ENCODE measurements around the gene C1orf87. TPM values are rescaled to one million over a fixed set of nuclear protein-coding genes. Genes with fewer than 3 reads are reported as not detected.

C1orf87 gene
- total and polyA plus RNA-seq, 2 donors (not counting 3 experiments of a cell fraction or from before 2014, with no cell fraction given): not detected

DNA sequence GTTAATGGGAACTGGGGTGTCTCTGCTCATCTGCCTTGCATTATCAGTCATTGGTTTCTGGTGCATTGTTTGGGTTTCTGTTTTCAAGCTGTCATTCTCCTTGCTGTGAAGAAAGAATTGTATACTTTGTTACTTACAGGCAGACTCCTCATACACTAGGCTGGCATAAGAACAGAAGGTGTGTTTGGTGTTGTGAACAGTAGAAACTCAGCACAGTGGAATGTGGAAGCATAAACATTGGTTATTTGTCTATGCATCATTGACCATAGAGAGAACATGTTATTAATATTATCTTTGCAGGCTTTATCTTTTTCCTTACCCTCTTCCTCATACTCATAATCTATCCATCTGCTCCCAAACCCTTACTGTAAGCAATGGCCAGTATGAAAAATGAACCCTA lies 18.2 kb downstream of the C1orf87 start:
- POLR2A ChIA-PET: no interaction called here
- no TSS peak for BruUV-seq (replicated peaks)
- H3K4me2 ChIP-seq (ENCODE audit: insufficient read depth, low read length): no peak overlapping the region
- no peaks in the 10 kb centered on the region for H3K4me1 ChIP-seq (ENCODE audit: control insufficient read depth, extremely low read depth, insufficient read depth, low read length)
- H3K27me3 ChIP-seq (ENCODE audit: control insufficient read depth in 2 of 2, insufficient read depth in 2 of 2, low read length in 2 of 2): no peaks in the 10 kb centered on the region
- no peak overlapping the region for H2AFZ ChIP-seq (ENCODE audit: low read depth, low read length)
- intact Hi-C loops (cut with micrococcal nuclease): no loop called here
- H3K9me1 ChIP-seq (replicated peaks; ENCODE audit: control insufficient read depth, extremely low read depth, insufficient read depth, low read length): no peaks in the 10 kb centered on the region
- H3K4me3 ChIP-seq (replicated peaks in 1 of 3; ENCODE audit: insufficient read depth in 1 of 3, low read depth in 1 of 3, low read length in 3 of 3): no peak overlapping the region
- H3K9ac ChIP-seq (replicated peaks; ENCODE audit: extremely low read depth, insufficient read depth, low read length): no peak overlapping the region
- no peaks in the 10 kb centered on the region for H3K9me3 ChIP-seq (replicated peaks; ENCODE audit: control insufficient read depth, insufficient read depth, low read length)
- CTCF ChIA-PET: no interaction called here
- FAIRE-seq: no peak
- no peaks in the 10 kb centered on the region for H4K20me1 ChIP-seq (replicated peaks; ENCODE audit: control insufficient read depth, extremely low read depth, insufficient read depth, low read length)
- DNase-seq (ENCODE audit: low read depth, low spot score): no peak
- H3K79me2 ChIP-seq (ENCODE audit: control insufficient read depth, insufficient read depth, low read length): no peaks in the 10 kb centered on the region
- TF ChIP-seq, protein P1, sequence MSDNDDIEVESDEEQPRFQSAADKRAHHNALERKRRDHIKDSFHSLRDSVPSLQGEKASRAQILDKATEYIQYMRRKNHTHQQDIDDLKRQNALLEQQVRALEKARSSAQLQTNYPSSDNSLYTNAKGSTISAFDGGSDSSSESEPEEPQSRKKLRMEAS (IDR thresholded peaks at IDR 0.05; ENCODE audit: insufficient read depth, insufficient read length): no peak
- TF ChIP-seq, protein P2, sequence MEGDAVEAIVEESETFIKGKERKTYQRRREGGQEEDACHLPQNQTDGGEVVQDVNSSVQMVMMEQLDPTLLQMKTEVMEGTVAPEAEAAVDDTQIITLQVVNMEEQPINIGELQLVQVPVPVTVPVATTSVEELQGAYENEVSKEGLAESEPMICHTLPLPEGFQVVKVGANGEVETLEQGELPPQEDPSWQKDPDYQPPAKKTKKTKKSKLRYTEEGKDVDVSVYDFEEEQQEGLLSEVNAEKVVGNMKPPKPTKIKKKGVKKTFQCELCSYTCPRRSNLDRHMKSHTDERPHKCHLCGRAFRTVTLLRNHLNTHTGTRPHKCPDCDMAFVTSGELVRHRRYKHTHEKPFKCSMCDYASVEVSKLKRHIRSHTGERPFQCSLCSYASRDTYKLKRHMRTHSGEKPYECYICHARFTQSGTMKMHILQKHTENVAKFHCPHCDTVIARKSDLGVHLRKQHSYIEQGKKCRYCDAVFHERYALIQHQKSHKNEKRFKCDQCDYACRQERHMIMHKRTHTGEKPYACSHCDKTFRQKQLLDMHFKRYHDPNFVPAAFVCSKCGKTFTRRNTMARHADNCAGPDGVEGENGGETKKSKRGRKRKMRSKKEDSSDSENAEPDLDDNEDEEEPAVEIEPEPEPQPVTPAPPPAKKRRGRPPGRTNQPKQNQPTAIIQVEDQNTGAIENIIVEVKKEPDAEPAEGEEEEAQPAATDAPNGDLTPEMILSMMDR (IDR thresholded peaks at IDR 0.05; ENCODE audit: extremely low read depth in 1 of 2, insufficient read depth in 1 of 2, low read depth in 1 of 2, low read length in 2 of 2): no peak
- TF ChIP-seq JUN (IDR thresholded peaks at IDR 0.05; ENCODE audit: borderline replicate concordance, insufficient read depth, insufficient read length, low read depth) (no peak), POLR2AphosphoS5 (IDR thresholded peaks at IDR 0.05; ENCODE audit: insufficient read depth, low read depth, low read length) (no peak), GATA2 (IDR thresholded peaks at IDR 0.05; ENCODE audit: insufficient read depth, insufficient read length, low read depth, low read length) (peak; percentile 26), FOS (IDR thresholded peaks at IDR 0.05; ENCODE audit: borderline replicate concordance, insufficient read depth, low read length) (peak; percentile 17), MYC (IDR thresholded peaks at IDR 0.05; ENCODE audit: low read depth, low read length) (no peak)
- no peaks in the 10 kb centered on the region for H3K36me3 ChIP-seq (ENCODE audit: control insufficient read depth in 2 of 2, extremely low read depth in 1 of 2, insufficient read depth in 2 of 2, low read length in 2 of 2)
- dilution Hi-C loops (cut with MboI; ENCODE audit: extremely low pct_ligation_motif_present, low sequenced_read_pairs): no loop called here
- no peak overlapping the region for H3K27ac ChIP-seq (ENCODE audit: insufficient read depth, low read depth, low read length)

Measured in endothelial cell of umbilical vein (primary cell).